BE2C (cell line): ENCODE measurements around the gene PTCD2.

Experiments
- DNase-seq: peaks from one replicate; pipeline ENCODE4 v3.0.0-alpha.2; 2020
- H3K27me3 ChIP-seq: fragments of 250-450 bp; sonication (Bioruptor Pico); 2 replicates; pipeline ENCODE4 v1.5.1; 2020; ENCODE audit warnings: mild to moderate bottlenecking
- H3K36me3 ChIP-seq: fragments of 250-450 bp; sonication (Bioruptor Pico); 2 replicates; pipeline ENCODE4 v1.5.1; 2020; ENCODE audit warnings: mild to moderate bottlenecking
- H3K4me1 ChIP-seq: fragments of 250-450 bp; sonication (Bioruptor Pico); 2 replicates; pipeline ENCODE4 v1.5.1; 2020
- H3K4me3 ChIP-seq: 2 replicates; pipeline ENCODE4 v1.5.1; 2011; ENCODE audit warnings: low read depth, low read length
- H3K9me3 ChIP-seq: fragments of 250-450 bp; sonication (Bioruptor Pico); 2 replicates; pipeline ENCODE4 v1.5.1; 2020
- CTCF ChIP-seq: IDR thresholded peaks from 2 replicates; pipeline ENCODE4 v1.5.1; 2012; ENCODE audit warnings: mild to moderate bottlenecking, low read depth, low read length

PTCD2 gene

GRCh38 chr5:72338689-72339209 is 18.6 kb downstream of the PTCD2 start:
- H3K4me1 ChIP-seq = no peaks in the 10 kb centered on the region
- H3K36me3 ChIP-seq = peaks cover 15% of the 10 kb centered on the region
- no peak for TF ChIP-seq CTCF
- DNase-seq = no peak
- H3K9me3 ChIP-seq = no peaks in the 10 kb centered on the region
- no peaks in the 10 kb centered on the region for H3K27me3 ChIP-seq
- H3K4me3 ChIP-seq = no peak overlapping the region

GRCh38 chr5:72346398-72346797 is 26.2 kb downstream of the PTCD2 start:
- DNase-seq = no peak
- H3K36me3 ChIP-seq = peaks cover 11% of the 10 kb centered on the region
- TF ChIP-seq CTCF = no peak
- H3K27me3 ChIP-seq = no peaks in the 10 kb centered on the region
- no peaks in the 10 kb centered on the region for H3K4me1 ChIP-seq
- H3K4me3 ChIP-seq = no peak overlapping the region
- H3K9me3 ChIP-seq = no peaks in the 10 kb centered on the region

- no peaks in the 10 kb centered on the region for H3K9me3 ChIP-seq
- TF ChIP-seq CTCF = no peak
- no peaks in the 10 kb centered on the region for H3K27me3 ChIP-seq
- no peak overlapping the region for H3K4me3 ChIP-seq
- no peaks in the 10 kb centered on the region for H3K4me1 ChIP-seq
- DNase-seq = no peak
- peaks cover 11% of the 10 kb centered on the region for H3K36me3 ChIP-seq
Observed at GRCh38 chr5:72347801-72348308, 27.7 kb downstream of the PTCD2 start.

- Histone ChIP-seq H3K4me3 (no peak overlapping the region), H3K9me3 (no peaks in the 10 kb centered on the region), H3K36me3 (no peaks in the 10 kb centered on the region), H3K4me1 (no peaks in the 10 kb centered on the region), H3K27me3 (no peaks in the 10 kb centered on the region)
- DNase-seq = no peak
- no peak for TF ChIP-seq CTCF
Observed at GRCh38 chr5:72351376-72351775, 31.2 kb downstream of the PTCD2 start.

GRCh38 chr5:72352616-72353015 is 32.4 kb downstream of the PTCD2 start:
- DNase-seq = no peak
- no peak for TF ChIP-seq CTCF
- no peaks in the 10 kb centered on the region for H3K4me1 ChIP-seq
- no peak overlapping the region for H3K4me3 ChIP-seq
- H3K9me3 ChIP-seq = no peaks in the 10 kb centered on the region
- H3K27me3 ChIP-seq = no peaks in the 10 kb centered on the region
- no peaks in the 10 kb centered on the region for H3K36me3 ChIP-seq

GRCh38 chr5:72353046-72353445 is 32.9 kb downstream of the PTCD2 start:
- H3K27me3 ChIP-seq = no peaks in the 10 kb centered on the region
- no peak for DNase-seq
- no peak overlapping the region for H3K4me3 ChIP-seq
- no peak for TF ChIP-seq CTCF
- no peaks in the 10 kb centered on the region for H3K4me1 ChIP-seq
- no peaks in the 10 kb centered on the region for H3K36me3 ChIP-seq
- no peaks in the 10 kb centered on the region for H3K9me3 ChIP-seq
